KMS-11 (cell line): ENCODE data around the gene SLC6A4.

Experiments used
- H2AFZ ChIP-seq: fragments of 200-600 bp; sonication (generic); 2 replicates; pipeline ENCODE4 v1.6.1; 2016; ENCODE audit warnings: antibody characterized with exemption, mixed run types, low read depth
- H3K27ac ChIP-seq: fragments of 200-600 bp; sonication (generic); 2 replicates; pipeline ENCODE4 v1.6.1; 2016; ENCODE audit warnings: mild to moderate bottlenecking, mixed run types
- H3K27me3 ChIP-seq: fragments of 200-600 bp; sonication (generic); 2 replicates; pipeline ENCODE4 v1.6.1; 2017; ENCODE audit warnings: mild to moderate bottlenecking, low read depth, mixed run types, moderate library complexity; ENCODE audit not compliant: insufficient read depth
- H3K36me3 ChIP-seq: fragments of 200-600 bp; sonication (generic); 2 replicates; pipeline ENCODE4 v1.6.1; 2017; ENCODE audit warnings: mild to moderate bottlenecking, mixed run types; ENCODE audit not compliant: insufficient read depth
- H3K4me1 ChIP-seq: fragments of 200-600 bp; sonication (generic); 2 replicates; pipeline ENCODE4 v1.6.1; 2016; ENCODE audit warnings: mild to moderate bottlenecking, low read depth, mixed run types; ENCODE audit not compliant: poor library complexity, severe bottlenecking
- H3K4me2 ChIP-seq: fragments of 200-600 bp; sonication (generic); 2 replicates; pipeline ENCODE4 v1.7.0; 2016; ENCODE audit warnings: mild to moderate bottlenecking, mixed run types
- H3K4me3 ChIP-seq: fragments of 200-600 bp; sonication (generic); IDR thresholded peaks from 2 replicates; pipeline ENCODE4 v1.6.1; 2017; ENCODE audit warnings: low read depth, low read length, mixed read lengths; ENCODE audit not compliant: insufficient read depth
- H3K79me2 ChIP-seq: fragments of 200-600 bp; sonication (generic); 2 replicates; pipeline ENCODE4 v1.6.1; 2016; ENCODE audit warnings: low read depth, mixed run types; ENCODE audit not compliant: insufficient read depth
- H3K9ac ChIP-seq: fragments of 200-600 bp; sonication (generic); 2 replicates; pipeline ENCODE4 v1.6.1; 2016; ENCODE audit warnings: mild to moderate bottlenecking, mixed run types
- H4K20me1 ChIP-seq: fragments of 200-600 bp; sonication (generic); 2 replicates; pipeline ENCODE4 v1.6.1; 2016; ENCODE audit warnings: mild to moderate bottlenecking, mixed run types; ENCODE audit not compliant: insufficient read depth
- TF ChIP-seq, protein P1 (sequence below): fragments of 200-600 bp; sonication (generic); conservative IDR thresholded peaks from 2 replicates; pipeline ENCODE4 v1.6.1; 2017; ENCODE audit warnings: low read depth, mild to moderate bottlenecking, antibody characterized with exemption, low read length, moderate library complexity, mixed read lengths

SLC6A4 gene

GRCh38 chr17:30172560-30172959 is 62.9 kb downstream of the SLC6A4 start:
- peaks cover 9% of the 10 kb centered on the region; the same call in 1 of the 2 replicates for H3K79me2 ChIP-seq
- peak overlapping the region; percentile 37; the same call in 1 of the 2 replicates for H3K4me2 ChIP-seq
- H3K9ac ChIP-seq = no peak overlapping the region
- no peaks in the 10 kb centered on the region for H3K36me3 ChIP-seq
- H4K20me1 ChIP-seq = no peaks in the 10 kb centered on the region
- H3K4me3 ChIP-seq = no peak overlapping the region
- H2AFZ ChIP-seq = no peak overlapping the region
- TF ChIP-seq, protein P1, sequence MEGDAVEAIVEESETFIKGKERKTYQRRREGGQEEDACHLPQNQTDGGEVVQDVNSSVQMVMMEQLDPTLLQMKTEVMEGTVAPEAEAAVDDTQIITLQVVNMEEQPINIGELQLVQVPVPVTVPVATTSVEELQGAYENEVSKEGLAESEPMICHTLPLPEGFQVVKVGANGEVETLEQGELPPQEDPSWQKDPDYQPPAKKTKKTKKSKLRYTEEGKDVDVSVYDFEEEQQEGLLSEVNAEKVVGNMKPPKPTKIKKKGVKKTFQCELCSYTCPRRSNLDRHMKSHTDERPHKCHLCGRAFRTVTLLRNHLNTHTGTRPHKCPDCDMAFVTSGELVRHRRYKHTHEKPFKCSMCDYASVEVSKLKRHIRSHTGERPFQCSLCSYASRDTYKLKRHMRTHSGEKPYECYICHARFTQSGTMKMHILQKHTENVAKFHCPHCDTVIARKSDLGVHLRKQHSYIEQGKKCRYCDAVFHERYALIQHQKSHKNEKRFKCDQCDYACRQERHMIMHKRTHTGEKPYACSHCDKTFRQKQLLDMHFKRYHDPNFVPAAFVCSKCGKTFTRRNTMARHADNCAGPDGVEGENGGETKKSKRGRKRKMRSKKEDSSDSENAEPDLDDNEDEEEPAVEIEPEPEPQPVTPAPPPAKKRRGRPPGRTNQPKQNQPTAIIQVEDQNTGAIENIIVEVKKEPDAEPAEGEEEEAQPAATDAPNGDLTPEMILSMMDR = no peak
- H3K27ac ChIP-seq = peak overlapping the region; percentile 50; the same call in 1 of the 2 replicates
- H3K27me3 ChIP-seq = no peaks in the 10 kb centered on the region
- peaks cover 83% of the 10 kb centered on the region for H3K4me1 ChIP-seq

DNA sequence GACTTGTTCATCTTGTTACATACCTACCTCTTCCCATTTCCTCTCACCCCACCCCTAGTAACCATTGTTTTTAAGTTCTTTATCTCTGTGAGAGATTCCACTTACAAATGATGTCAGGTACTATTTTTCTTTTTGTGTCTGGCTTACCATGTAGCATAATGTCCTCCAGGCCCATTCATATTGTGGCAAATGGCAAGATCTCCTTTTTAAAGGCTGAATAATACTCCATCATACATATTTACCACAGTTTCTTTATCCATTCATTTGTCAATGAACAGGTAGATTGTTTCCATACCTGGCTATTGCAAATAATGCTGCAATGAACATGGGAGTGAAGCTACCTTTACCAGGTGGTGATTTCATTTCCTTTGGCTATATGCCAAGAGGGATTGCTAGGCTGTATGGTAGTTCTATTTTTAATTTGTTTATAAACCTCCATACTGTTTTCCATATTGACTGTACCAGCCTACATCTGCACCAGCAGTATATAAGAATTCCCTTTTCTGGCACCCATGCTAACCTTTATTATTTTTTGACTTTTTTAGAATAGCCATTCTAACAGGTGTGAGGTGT is 65.0 kb downstream of the SLC6A4 start:
- Histone ChIP-seq H3K9ac (no peak overlapping the region), H3K27ac (peak overlapping the region; percentile 50; the same call in 1 of the 2 replicates), H3K36me3 (no peaks in the 10 kb centered on the region), H2AFZ (no peak overlapping the region), H4K20me1 (no peaks in the 10 kb centered on the region), H3K27me3 (no peaks in the 10 kb centered on the region), H3K79me2 (peaks cover 8% of the 10 kb centered on the region; the same call in 1 of the 2 replicates), H3K4me2 (peak overlapping the region; percentile 39), H3K4me3 (no peak overlapping the region), H3K4me1 (peaks cover 77% of the 10 kb centered on the region)
- TF ChIP-seq, protein P1 = no peak

GRCh38 chr17:30165960-30166359 is 69.5 kb downstream of the SLC6A4 start:
- Histone ChIP-seq H3K79me2 (peaks cover under 1% of the 10 kb centered on the region; the same call in 1 of the 2 replicates), H2AFZ (no peak overlapping the region), H3K27me3 (no peaks in the 10 kb centered on the region), H3K4me3 (no peak overlapping the region), H3K4me1 (peaks cover 34% of the 10 kb centered on the region), H3K36me3 (no peaks in the 10 kb centered on the region), H3K9ac (no peak overlapping the region), H4K20me1 (no peaks in the 10 kb centered on the region), H3K27ac (no peak overlapping the region), H3K4me2 (no peak overlapping the region)
- TF ChIP-seq, protein P1 = no peak

DNA sequence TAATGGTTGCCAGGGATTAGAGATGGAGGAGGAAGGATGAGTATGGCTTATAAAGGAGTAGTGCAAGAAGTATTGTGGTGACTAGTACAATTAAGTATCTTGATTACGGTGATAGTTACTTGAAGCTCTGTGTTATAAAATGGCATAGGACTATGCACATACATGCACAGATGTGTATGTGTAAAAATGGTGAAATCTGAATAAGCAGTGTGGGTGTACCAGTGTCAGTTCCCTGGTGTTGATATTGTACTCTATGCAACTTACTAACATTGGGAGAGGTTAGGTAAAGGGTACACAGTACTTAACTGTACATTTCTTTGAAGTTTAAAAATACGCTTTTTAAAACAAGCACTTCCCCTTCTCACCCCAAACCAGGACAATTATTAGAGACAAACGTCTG is 70.3 kb downstream of the SLC6A4 start:
- Histone ChIP-seq H3K36me3 (no peaks in the 10 kb centered on the region), H3K27me3 (no peaks in the 10 kb centered on the region), H3K4me2 (no peak overlapping the region), H3K79me2 (peaks cover 9% of the 10 kb centered on the region; the same call in 1 of the 2 replicates), H3K27ac (no peak overlapping the region), H2AFZ (no peak overlapping the region), H3K4me1 (peaks cover 28% of the 10 kb centered on the region), H3K4me3 (no peak overlapping the region), H4K20me1 (no peaks in the 10 kb centered on the region), H3K9ac (no peak overlapping the region)
- TF ChIP-seq, protein P1 = no peak
